GM23338 (cell line): ENCODE data around the gene CNTNAP2. TPM values are rescaled to one million over a fixed set of nuclear protein-coding genes. Genes with fewer than 3 reads are reported as not detected.

Experiments used
- ATAC-seq: fragments of 200-7000 bp; cut with Tn5 transposase; 3 replicates; pipeline ENCODE4 v1.9.1; 2020
- DNase-seq: peaks from one replicate; pipeline ENCODE4 v3.0.0-alpha.2; 2015; ENCODE audit warnings: low spot score
- H2AFZ ChIP-seq: fragments of 200-600 bp; sonication (generic); 2 replicates; pipeline ENCODE4 v1.8.0; 2016; ENCODE audit warnings: antibody characterized with exemption, mild to moderate bottlenecking, moderate library complexity
- H3F3A ChIP-seq: fragments of 200-600 bp; sonication (generic); replicated peaks from 2 replicates; pipeline ENCODE4 v1.8.0; 2017; ENCODE audit warnings: antibody characterized with exemption, mixed run types, low read depth
- H3K27ac ChIP-seq: fragments of 200-600 bp; sonication (generic); 2 replicates; pipeline ENCODE4 v1.6.1; 2016; ENCODE audit warnings: low read depth
- H3K27me3 ChIP-seq: fragments of 200-600 bp; sonication (generic); 2 replicates; pipeline ENCODE4 v1.8.0; 2016; ENCODE audit warnings: mild to moderate bottlenecking, mixed run types, moderate library complexity; ENCODE audit not compliant: insufficient read depth
- H3K36me3 ChIP-seq: fragments of 200-600 bp; sonication (generic); 2 replicates; pipeline ENCODE4 v1.8.0; 2016; ENCODE audit warnings: mild to moderate bottlenecking; ENCODE audit not compliant: insufficient read depth
- H3K4me1 ChIP-seq: fragments of 200-600 bp; sonication (generic); 2 replicates; pipeline ENCODE4 v1.8.0; 2016; ENCODE audit warnings: mild to moderate bottlenecking, moderate library complexity; ENCODE audit not compliant: insufficient read depth
- H3K4me2 ChIP-seq: fragments of 200-600 bp; sonication (generic); 2 replicates; pipeline ENCODE4 v1.7.1; 2017; ENCODE audit warnings: mixed run types
- H3K4me3 ChIP-seq: fragments of 200-600 bp; sonication (generic); 2 replicates; pipeline ENCODE4 v1.6.1; 2016; ENCODE audit warnings: mixed run types
- H3K79me2 ChIP-seq: fragments of 200-600 bp; sonication (generic); replicated peaks from 2 replicates; pipeline ENCODE4 v1.8.0; 2017; ENCODE audit warnings: mild to moderate bottlenecking; ENCODE audit not compliant: insufficient read depth
- H3K9me2 ChIP-seq: fragments of 200-600 bp; sonication (generic); 2 replicates; pipeline ENCODE4 v1.8.0; 2017; ENCODE audit not compliant: insufficient read depth
- H4K20me1 ChIP-seq: fragments of 200-600 bp; sonication (generic); replicated peaks from 2 replicates; pipeline ENCODE4 v1.8.0; 2017; ENCODE audit warnings: mild to moderate bottlenecking; ENCODE audit not compliant: insufficient read depth
- H3K27ac Mint-ChIP-seq: 2 replicates; pipeline ENCODE4 v1.8.0; 2020; ENCODE audit warnings: inconsistent platforms, mild to moderate bottlenecking, moderate library complexity, mixed read lengths
- H3K27me3 Mint-ChIP-seq: 3 replicates; pipeline ENCODE4 v1.8.0; 2022; ENCODE audit warnings: low read depth, mild to moderate bottlenecking, moderate library complexity, mixed read lengths, inconsistent platforms; ENCODE audit not compliant: insufficient read depth, poor library complexity
- H3K36me3 Mint-ChIP-seq: 3 replicates; pipeline ENCODE4 v1.8.0; 2021; ENCODE audit warnings: low read depth, mild to moderate bottlenecking, inconsistent platforms, moderate library complexity, mixed read lengths
- H3K4me1 Mint-ChIP-seq: 3 replicates; pipeline ENCODE4 v1.8.0; 2020; ENCODE audit warnings: mild to moderate bottlenecking, inconsistent platforms, mixed read lengths
- H3K4me3 Mint-ChIP-seq: 3 replicates; pipeline ENCODE4 v1.8.0; 2021; ENCODE audit warnings: moderate library complexity, mild to moderate bottlenecking, inconsistent platforms, mixed read lengths
- H3K9me3 Mint-ChIP-seq: 3 replicates; pipeline ENCODE4 v1.8.0; 2020; ENCODE audit warnings: moderate library complexity, mild to moderate bottlenecking, inconsistent platforms, mixed read lengths
- CREB1 ChIP-seq: fragments of 250-450 bp; sonication (Bioruptor Pico); IDR thresholded peaks from 2 replicates; pipeline ENCODE4 v1.5.0; 2020; ENCODE audit warnings: low read depth, mild to moderate bottlenecking, moderate library complexity
- EZH2 ChIP-seq: fragments of 200-600 bp; sonication (generic); IDR thresholded peaks from one replicate; pipeline ENCODE4 v1.8.0; 2017; ENCODE audit warnings: antibody characterized with exemption, mild to moderate bottlenecking, low read depth; ENCODE audit not compliant: unreplicated experiment
- NANOG ChIP-seq: IDR thresholded peaks from 2 replicates; pipeline ENCODE4 v1.6.1; 2016; ENCODE audit warnings: antibody characterized with exemption, borderline replicate concordance
- POLR2AphosphoS5 ChIP-seq: IDR thresholded peaks from 2 replicates; pipeline ENCODE4 v1.6.1; 2016; ENCODE audit warnings: antibody characterized with exemption, low read depth
- ZNF114 ChIP-seq: fragments of 250-450 bp; sonication (Bioruptor Pico); IDR thresholded peaks from 2 replicates; pipeline ENCODE4 v1.5.0; 2020; ENCODE audit warnings: mild to moderate bottlenecking, moderate library complexity
- ZNF331 ChIP-seq: fragments of 250-450 bp; sonication (Bioruptor Pico); IDR thresholded peaks from 2 replicates; pipeline ENCODE4 v1.5.0; 2020; ENCODE audit warnings: low read depth, mild to moderate bottlenecking, moderate library complexity
- polyA plus RNA-seq: library from polyadenylated mRNA; unstranded; fragments of >200 nt; fragmentation: Nextera tagmentation; extraction: Ambion mirVana; gene quantifications from 2 replicates; pipeline ENCODE4 v1.2.1, GENCODE V29; 2016
- total RNA-seq: library from RNA; depleted of rRNA; stranded (reverse); fragments of >200 nt; shearing (Covaris generic); gene quantifications from 2 replicates; pipeline ENCODE4 v1.2.3, GENCODE V29; 2014
- TF ChIP-seq, protein P1 (sequence below): IDR thresholded peaks from one replicate; pipeline ENCODE4 v1.6.1; 2018; ENCODE audit warnings: antibody characterized with exemption; ENCODE audit not compliant: unreplicated experiment
- TF ChIP-seq, protein P2 (sequence below), 2 experiments: fragments of 200-600 bp in 1 of 2; sonication (generic) in 1 of 2; conservative IDR thresholded peaks; 2 replicates each; pipeline versions ENCODE4 v1.5.1 to v1.6.1; 2016 to 2017; ENCODE audit warnings: antibody characterized with exemption in 2 of 2, low read depth in 2 of 2, mild to moderate bottlenecking in 2 of 2, moderate library complexity in 1 of 2
- TF ChIP-seq, protein P3 (sequence below): fragments of 250-450 bp; sonication (Bioruptor Pico); IDR thresholded peaks from 2 replicates; pipeline ENCODE4 v1.5.0; 2020; ENCODE audit warnings: mild to moderate bottlenecking, moderate library complexity

Gene CNTNAP2
- total and polyA plus RNA-seq, 2 experiments from 2014 or later, result 38.2 to 61.3 TPM

DNA sequence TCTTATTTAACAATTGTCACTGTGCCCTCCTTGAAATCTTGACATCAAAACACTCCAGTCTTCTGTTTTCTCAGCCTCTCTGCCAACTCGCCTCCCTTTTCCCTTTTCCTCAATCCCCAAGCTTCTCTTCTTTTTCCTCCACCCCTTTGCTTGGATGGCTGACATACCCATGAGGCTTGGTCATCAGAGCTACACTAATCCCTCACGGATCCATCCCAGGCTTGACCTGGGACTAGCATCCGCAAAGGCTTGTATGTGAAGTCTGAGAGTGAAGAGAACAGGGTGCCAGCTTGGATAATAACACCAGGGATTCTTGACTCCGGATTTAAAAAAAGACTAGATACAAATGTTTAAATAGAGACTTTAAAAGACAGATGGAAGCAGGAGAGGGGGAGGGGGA lies 2045.2 kb downstream of the CNTNAP2 start:
- H3K9me3 Mint-ChIP-seq, result peaks cover 33% of the 10 kb centered on the region
- H3K4me3 ChIP-seq, result no peak overlapping the region
- no peaks in the 10 kb centered on the region for H3K27me3 ChIP-seq
- no peaks in the 10 kb centered on the region for H3K79me2 ChIP-seq
- H3K36me3 Mint-ChIP-seq, result 0 out of 3 replicates have a peak, but pooled peaks cover 3% of the 10 kb centered on the region
- no peak for TF ChIP-seq ZNF331 (CRISPR knock-in tag)
- TF ChIP-seq POLR2AphosphoS5, result no peak
- TF ChIP-seq NANOG, result no peak
- TF ChIP-seq, protein P1, sequence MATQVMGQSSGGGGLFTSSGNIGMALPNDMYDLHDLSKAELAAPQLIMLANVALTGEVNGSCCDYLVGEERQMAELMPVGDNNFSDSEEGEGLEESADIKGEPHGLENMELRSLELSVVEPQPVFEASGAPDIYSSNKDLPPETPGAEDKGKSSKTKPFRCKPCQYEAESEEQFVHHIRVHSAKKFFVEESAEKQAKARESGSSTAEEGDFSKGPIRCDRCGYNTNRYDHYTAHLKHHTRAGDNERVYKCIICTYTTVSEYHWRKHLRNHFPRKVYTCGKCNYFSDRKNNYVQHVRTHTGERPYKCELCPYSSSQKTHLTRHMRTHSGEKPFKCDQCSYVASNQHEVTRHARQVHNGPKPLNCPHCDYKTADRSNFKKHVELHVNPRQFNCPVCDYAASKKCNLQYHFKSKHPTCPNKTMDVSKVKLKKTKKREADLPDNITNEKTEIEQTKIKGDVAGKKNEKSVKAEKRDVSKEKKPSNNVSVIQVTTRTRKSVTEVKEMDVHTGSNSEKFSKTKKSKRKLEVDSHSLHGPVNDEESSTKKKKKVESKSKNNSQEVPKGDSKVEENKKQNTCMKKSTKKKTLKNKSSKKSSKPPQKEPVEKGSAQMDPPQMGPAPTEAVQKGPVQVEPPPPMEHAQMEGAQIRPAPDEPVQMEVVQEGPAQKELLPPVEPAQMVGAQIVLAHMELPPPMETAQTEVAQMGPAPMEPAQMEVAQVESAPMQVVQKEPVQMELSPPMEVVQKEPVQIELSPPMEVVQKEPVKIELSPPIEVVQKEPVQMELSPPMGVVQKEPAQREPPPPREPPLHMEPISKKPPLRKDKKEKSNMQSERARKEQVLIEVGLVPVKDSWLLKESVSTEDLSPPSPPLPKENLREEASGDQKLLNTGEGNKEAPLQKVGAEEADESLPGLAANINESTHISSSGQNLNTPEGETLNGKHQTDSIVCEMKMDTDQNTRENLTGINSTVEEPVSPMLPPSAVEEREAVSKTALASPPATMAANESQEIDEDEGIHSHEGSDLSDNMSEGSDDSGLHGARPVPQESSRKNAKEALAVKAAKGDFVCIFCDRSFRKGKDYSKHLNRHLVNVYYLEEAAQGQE, result no peak
- TF ChIP-seq, protein P2, sequence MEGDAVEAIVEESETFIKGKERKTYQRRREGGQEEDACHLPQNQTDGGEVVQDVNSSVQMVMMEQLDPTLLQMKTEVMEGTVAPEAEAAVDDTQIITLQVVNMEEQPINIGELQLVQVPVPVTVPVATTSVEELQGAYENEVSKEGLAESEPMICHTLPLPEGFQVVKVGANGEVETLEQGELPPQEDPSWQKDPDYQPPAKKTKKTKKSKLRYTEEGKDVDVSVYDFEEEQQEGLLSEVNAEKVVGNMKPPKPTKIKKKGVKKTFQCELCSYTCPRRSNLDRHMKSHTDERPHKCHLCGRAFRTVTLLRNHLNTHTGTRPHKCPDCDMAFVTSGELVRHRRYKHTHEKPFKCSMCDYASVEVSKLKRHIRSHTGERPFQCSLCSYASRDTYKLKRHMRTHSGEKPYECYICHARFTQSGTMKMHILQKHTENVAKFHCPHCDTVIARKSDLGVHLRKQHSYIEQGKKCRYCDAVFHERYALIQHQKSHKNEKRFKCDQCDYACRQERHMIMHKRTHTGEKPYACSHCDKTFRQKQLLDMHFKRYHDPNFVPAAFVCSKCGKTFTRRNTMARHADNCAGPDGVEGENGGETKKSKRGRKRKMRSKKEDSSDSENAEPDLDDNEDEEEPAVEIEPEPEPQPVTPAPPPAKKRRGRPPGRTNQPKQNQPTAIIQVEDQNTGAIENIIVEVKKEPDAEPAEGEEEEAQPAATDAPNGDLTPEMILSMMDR (conservative IDR thresholded peaks at IDR 0.05; ENCODE audit: low read depth in 2 of 2), result no peak
- no peak for TF ChIP-seq ZNF114 (CRISPR knock-in tag)
- TF ChIP-seq EZH2, result no peak
- TF ChIP-seq, protein P3, sequence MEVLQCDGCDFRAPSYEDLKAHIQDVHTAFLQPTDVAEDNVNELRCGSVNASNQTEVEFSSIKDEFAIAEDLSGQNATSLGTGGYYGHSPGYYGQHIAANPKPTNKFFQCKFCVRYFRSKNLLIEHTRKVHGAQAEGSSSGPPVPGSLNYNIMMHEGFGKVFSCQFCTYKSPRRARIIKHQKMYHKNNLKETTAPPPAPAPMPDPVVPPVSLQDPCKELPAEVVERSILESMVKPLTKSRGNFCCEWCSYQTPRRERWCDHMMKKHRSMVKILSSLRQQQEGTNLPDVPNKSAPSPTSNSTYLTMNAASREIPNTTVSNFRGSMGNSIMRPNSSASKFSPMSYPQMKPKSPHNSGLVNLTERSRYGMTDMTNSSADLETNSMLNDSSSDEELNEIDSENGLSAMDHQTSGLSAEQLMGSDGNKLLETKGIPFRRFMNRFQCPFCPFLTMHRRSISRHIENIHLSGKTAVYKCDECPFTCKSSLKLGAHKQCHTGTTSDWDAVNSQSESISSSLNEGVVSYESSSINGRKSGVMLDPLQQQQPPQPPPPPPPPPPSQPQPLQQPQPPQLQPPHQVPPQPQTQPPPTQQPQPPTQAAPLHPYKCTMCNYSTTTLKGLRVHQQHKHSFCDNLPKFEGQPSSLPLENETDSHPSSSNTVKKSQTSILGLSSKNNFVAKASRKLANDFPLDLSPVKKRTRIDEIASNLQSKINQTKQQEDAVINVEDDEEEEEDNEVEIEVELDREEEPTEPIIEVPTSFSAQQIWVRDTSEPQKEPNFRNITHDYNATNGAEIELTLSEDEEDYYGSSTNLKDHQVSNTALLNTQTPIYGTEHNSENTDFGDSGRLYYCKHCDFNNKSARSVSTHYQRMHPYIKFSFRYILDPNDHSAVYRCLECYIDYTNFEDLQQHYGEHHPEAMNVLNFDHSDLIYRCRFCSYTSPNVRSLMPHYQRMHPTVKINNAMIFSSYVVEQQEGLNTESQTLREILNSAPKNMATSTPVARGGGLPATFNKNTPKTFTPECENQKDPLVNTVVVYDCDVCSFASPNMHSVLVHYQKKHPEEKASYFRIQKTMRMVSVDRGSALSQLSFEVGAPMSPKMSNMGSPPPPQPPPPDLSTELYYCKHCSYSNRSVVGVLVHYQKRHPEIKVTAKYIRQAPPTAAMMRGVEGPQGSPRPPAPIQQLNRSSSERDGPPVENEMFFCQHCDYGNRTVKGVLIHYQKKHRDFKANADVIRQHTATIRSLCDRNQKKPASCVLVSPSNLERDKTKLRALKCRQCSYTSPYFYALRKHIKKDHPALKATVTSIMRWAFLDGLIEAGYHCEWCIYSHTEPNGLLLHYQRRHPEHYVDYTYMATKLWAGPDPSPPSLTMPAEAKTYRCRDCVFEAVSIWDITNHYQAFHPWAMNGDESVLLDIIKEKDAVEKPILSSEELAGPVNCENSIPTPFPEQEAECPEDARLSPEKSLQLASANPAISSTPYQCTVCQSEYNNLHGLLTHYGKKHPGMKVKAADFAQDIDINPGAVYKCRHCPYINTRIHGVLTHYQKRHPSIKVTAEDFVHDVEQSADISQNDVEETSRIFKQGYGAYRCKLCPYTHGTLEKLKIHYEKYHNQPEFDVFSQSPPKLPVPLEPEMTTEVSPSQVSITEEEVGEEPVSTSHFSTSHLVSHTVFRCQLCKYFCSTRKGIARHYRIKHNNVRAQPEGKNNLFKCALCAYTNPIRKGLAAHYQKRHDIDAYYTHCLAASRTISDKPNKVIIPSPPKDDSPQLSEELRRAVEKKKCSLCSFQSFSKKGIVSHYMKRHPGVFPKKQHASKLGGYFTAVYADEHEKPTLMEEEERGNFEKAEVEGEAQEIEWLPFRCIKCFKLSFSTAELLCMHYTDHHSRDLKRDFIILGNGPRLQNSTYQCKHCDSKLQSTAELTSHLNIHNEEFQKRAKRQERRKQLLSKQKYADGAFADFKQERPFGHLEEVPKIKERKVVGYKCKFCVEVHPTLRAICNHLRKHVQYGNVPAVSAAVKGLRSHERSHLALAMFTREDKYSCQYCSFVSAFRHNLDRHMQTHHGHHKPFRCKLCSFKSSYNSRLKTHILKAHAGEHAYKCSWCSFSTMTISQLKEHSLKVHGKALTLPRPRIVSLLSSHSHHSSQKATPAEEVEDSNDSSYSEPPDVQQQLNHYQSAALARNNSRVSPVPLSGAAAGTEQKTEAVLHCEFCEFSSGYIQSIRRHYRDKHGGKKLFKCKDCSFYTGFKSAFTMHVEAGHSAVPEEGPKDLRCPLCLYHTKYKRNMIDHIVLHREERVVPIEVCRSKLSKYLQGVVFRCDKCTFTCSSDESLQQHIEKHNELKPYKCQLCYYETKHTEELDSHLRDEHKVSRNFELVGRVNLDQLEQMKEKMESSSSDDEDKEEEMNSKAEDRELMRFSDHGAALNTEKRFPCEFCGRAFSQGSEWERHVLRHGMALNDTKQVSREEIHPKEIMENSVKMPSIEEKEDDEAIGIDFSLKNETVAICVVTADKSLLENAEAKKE (CRISPR knock-in tag), result no peak
- TF ChIP-seq CREB1 (CRISPR knock-in tag), result no peak
- ATAC-seq (no peak), DNase-seq (no peak)
- no peak overlapping the region for H2AFZ ChIP-seq
- no peaks in the 10 kb centered on the region for H3K9me2 ChIP-seq
- H3K4me2 ChIP-seq, result no peak overlapping the region
- H3K4me1 Mint-ChIP-seq, result no peaks in the 10 kb centered on the region
- H3K27ac Mint-ChIP-seq, result no peak overlapping the region
- H3K36me3 ChIP-seq, result no peaks in the 10 kb centered on the region
- H3K4me3 Mint-ChIP-seq, result no peak overlapping the region
- no peak overlapping the region for H3K27ac ChIP-seq
- no peaks in the 10 kb centered on the region for H3K4me1 ChIP-seq
- no peaks in the 10 kb centered on the region for H3K27me3 Mint-ChIP-seq
- no peaks in the 10 kb centered on the region for H3F3A ChIP-seq
- H4K20me1 ChIP-seq, result no peaks in the 10 kb centered on the region
